ENCODE measurements around the gene RAB20.

- TF ChIP-seq MAZ (CRISPR knock-in tag; conservative IDR thresholded peaks at IDR 0.05 in 1 of 2, IDR thresholded peaks at IDR 0.05 in 1 of 2) (no peak), MED1 (CRISPR knock-in tag; IDR thresholded peaks at IDR 0.05; ENCODE audit: borderline replicate concordance) (no peak), TRIM28 (IDR thresholded peaks at IDR 0.05) (no peak), CTCF (IDR thresholded peaks at IDR 0.05 in 2 of 3, conservative IDR thresholded peaks at IDR 0.05 in 1 of 3; ENCODE audit: insufficient read depth in 2 of 3, low read depth in 1 of 3, low read length in 3 of 3) (no peak), SIRT6 (IDR thresholded peaks at IDR 0.05; ENCODE audit: low read depth, low read length) (no peak), E2F8 (IDR thresholded peaks at IDR 0.05; ENCODE audit: low read depth, partially characterized antibody) (no peak), ATF3 (IDR thresholded peaks at IDR 0.05) (no peak), ATF3 (CRISPR knock-in tag; conservative IDR thresholded peaks at IDR 0.05) (no peak), POLR2A (conservative IDR thresholded peaks at IDR 0.05) (no peak), RAD21 (CRISPR knock-in tag; conservative IDR thresholded peaks at IDR 0.05 in 1 of 2, IDR thresholded peaks at IDR 0.05 in 1 of 2) (no peak), FOXJ3 (CRISPR knock-in tag; IDR thresholded peaks at IDR 0.05) (no peak), THAP12 (CRISPR knock-in tag; IDR thresholded peaks at IDR 0.05) (no peak), EZH2 (IDR thresholded peaks at IDR 0.05; ENCODE audit: borderline replicate concordance, low read depth, low read length) (no peak)
Measured at GRCh38 chr13:110592665-110593064, 31.1 kb upstream of the RAB20 start.
